ENCODE results near the gene AHCYL2. TPM values are rescaled to one million over a fixed set of nuclear protein-coding genes. Genes with fewer than 3 reads are reported as not detected.
"Not testable (repeated sequence)": the region's sequence is repeated elsewhere in the genome, so short reads cannot be mapped to it uniquely, and the experiment has no call there.

The AHCYL2 gene
- total RNA-seq, 4 donors from 2014 or later: 33.5 to 61.2 (median 41.7) TPM

GRCh38 chr7:129244220-129244619 is 19.4 kb downstream of the AHCYL2 start:
- Histone ChIP-seq H3K9me3 (no peaks in the 10 kb centered on the region), H3K36me3 (no peaks in the 10 kb centered on the region), H3K27me3 (no peaks in the 10 kb centered on the region), H3K4me1 (peaks cover 4% of the 10 kb centered on the region), H3K27ac (no peak overlapping the region), H3K4me3 (no peak overlapping the region)
- no peak for DNase-seq (ENCODE audit: low spot score in 2 of 2)
- 94% methylated on average over 1 of the region's 1 CpG for WGBS
- no peak for TF ChIP-seq POLR2A (IDR thresholded peaks at IDR 0.05)
- TF ChIP-seq EP300 (IDR thresholded peaks at IDR 0.05): no peak
- no peak for TF ChIP-seq CTCF (IDR thresholded peaks at IDR 0.05)
- TF ChIP-seq POLR2AphosphoS5 (IDR thresholded peaks at IDR 0.05): no peak

GRCh38 chr7:129245533-129245932 is 20.7 kb downstream of the AHCYL2 start:
- no peaks in the 10 kb centered on the region for H3K27me3 ChIP-seq
- no peak for TF ChIP-seq EP300 (IDR thresholded peaks at IDR 0.05)
- TF ChIP-seq POLR2A (IDR thresholded peaks at IDR 0.05): no peak
- TF ChIP-seq POLR2AphosphoS5 (IDR thresholded peaks at IDR 0.05): no peak
- TF ChIP-seq CTCF (IDR thresholded peaks at IDR 0.05): no peak
- WGBS: 62% methylated on average over 3 of the region's 3 CpGs
- peaks cover under 1% of the 10 kb centered on the region for H3K4me1 ChIP-seq
- H3K27ac ChIP-seq: no peak overlapping the region
- no peak overlapping the region for H3K4me3 ChIP-seq
- no peaks in the 10 kb centered on the region for H3K9me3 ChIP-seq
- DNase-seq (ENCODE audit: low spot score in 2 of 2): no peak
- H3K36me3 ChIP-seq: no peaks in the 10 kb centered on the region

GRCh38 chr7:129247087-129247486 is 22.3 kb downstream of the AHCYL2 start:
- no peak for TF ChIP-seq POLR2AphosphoS5 (IDR thresholded peaks at IDR 0.05)
- no peak for TF ChIP-seq POLR2A (IDR thresholded peaks at IDR 0.05)
- no peak for TF ChIP-seq EP300 (IDR thresholded peaks at IDR 0.05)
- no peak for TF ChIP-seq CTCF (IDR thresholded peaks at IDR 0.05)
- no peak for DNase-seq (ENCODE audit: low spot score in 2 of 2)
- Histone ChIP-seq H3K36me3 (no peaks in the 10 kb centered on the region), H3K27me3 (no peaks in the 10 kb centered on the region), H3K4me3 (no peak overlapping the region), H3K4me1 (peaks cover 7% of the 10 kb centered on the region), H3K9me3 (no peaks in the 10 kb centered on the region), H3K27ac (no peak overlapping the region)
- 39% methylated on average over 2 of the region's 2 CpGs for WGBS

GRCh38 chr7:129252128-129252527 is 27.3 kb downstream of the AHCYL2 start:
- H3K27me3 ChIP-seq: no peaks in the 10 kb centered on the region
- no peaks in the 10 kb centered on the region for H3K9me3 ChIP-seq
- 43% methylated on average over 2 of the region's 2 CpGs for WGBS
- no peak for TF ChIP-seq EP300 (IDR thresholded peaks at IDR 0.05)
- TF ChIP-seq POLR2A (IDR thresholded peaks at IDR 0.05): no peak
- no peak for TF ChIP-seq CTCF (IDR thresholded peaks at IDR 0.05)
- no peak for TF ChIP-seq POLR2AphosphoS5 (IDR thresholded peaks at IDR 0.05)
- H3K27ac ChIP-seq: no peak overlapping the region
- no peak overlapping the region for H3K4me3 ChIP-seq
- H3K36me3 ChIP-seq: no peaks in the 10 kb centered on the region
- peaks cover 16% of the 10 kb centered on the region for H3K4me1 ChIP-seq
- DNase-seq (ENCODE audit: low spot score in 2 of 2): no peak

GRCh38 chr7:129252603-129253002 is 27.8 kb downstream of the AHCYL2 start:
- H3K4me3 ChIP-seq; H3K27me3 ChIP-seq; H3K27ac ChIP-seq; H3K9me3 ChIP-seq; H3K36me3 ChIP-seq; DNase-seq (ENCODE audit: low spot score in 2 of 2): not testable (repeated sequence)
- WGBS: 95% methylated on average over 5 of the region's 5 CpGs
- peaks cover 16% of the 10 kb centered on the region for H3K4me1 ChIP-seq

- no peak for DNase-seq (ENCODE audit: low spot score in 2 of 2)
- WGBS: 85% methylated on average over 4 of the region's 4 CpGs
Observed at GRCh38 chr7:129255800-129256199, 31.0 kb downstream of the AHCYL2 start.

More at GRCh38 chr7:129255800-129256199, 31.0 kb downstream of the AHCYL2 start:
- no peaks in the 10 kb centered on the region for H3K36me3 ChIP-seq
- no peaks in the 10 kb centered on the region for H3K9me3 ChIP-seq
- no peak overlapping the region for H3K4me3 ChIP-seq
- H3K27ac ChIP-seq: no peak overlapping the region
- no peaks in the 10 kb centered on the region for H3K27me3 ChIP-seq
- TF ChIP-seq EP300 (IDR thresholded peaks at IDR 0.05): no peak
- TF ChIP-seq POLR2A (IDR thresholded peaks at IDR 0.05): no peak
- no peak for TF ChIP-seq CTCF (IDR thresholded peaks at IDR 0.05)
- no peak for TF ChIP-seq POLR2AphosphoS5 (IDR thresholded peaks at IDR 0.05)
- peaks cover 25% of the 10 kb centered on the region for H3K4me1 ChIP-seq
